ENCODE measurements around the gene LRP5.
"Not testable (repeated sequence)": the region's sequence is repeated elsewhere in the genome, so short reads cannot be mapped to it uniquely, and the experiment has no call there.

Gene LRP5

GRCh38 chr11:68392822-68393221 is 80.4 kb downstream of the LRP5 start:
- Histone ChIP-seq H3K27ac (no peak overlapping the region), H3K4me3 (ENCODE audit: low read depth in 1 of 2, low read length in 1 of 2) (no peak overlapping the region), H3K27me3 (no peaks in the 10 kb centered on the region), H3K36me3 (no peaks in the 10 kb centered on the region), H3K4me1 (ENCODE audit: control insufficient read depth in 1 of 2, insufficient read depth in 1 of 2, low read depth in 1 of 2, low read length in 1 of 2) (no peaks in the 10 kb centered on the region), H3K9me3 (no peaks in the 10 kb centered on the region)
- no peak for TF ChIP-seq CTCF (IDR thresholded peaks at IDR 0.05)

GRCh38 chr11:68396516-68396915 is 84.1 kb downstream of the LRP5 start:
- Histone ChIP-seq H3K9me3 (no peaks in the 10 kb centered on the region), H3K27me3 (no peaks in the 10 kb centered on the region), H3K36me3 (no peaks in the 10 kb centered on the region), H3K4me1 (ENCODE audit: control insufficient read depth in 1 of 2, insufficient read depth in 1 of 2, low read depth in 1 of 2, low read length in 1 of 2) (no peaks in the 10 kb centered on the region), H3K4me3 (ENCODE audit: low read depth in 1 of 2, low read length in 1 of 2) (no peak overlapping the region), H3K27ac (no peak overlapping the region)
- TF ChIP-seq CTCF (IDR thresholded peaks at IDR 0.05): no peak

DNA sequence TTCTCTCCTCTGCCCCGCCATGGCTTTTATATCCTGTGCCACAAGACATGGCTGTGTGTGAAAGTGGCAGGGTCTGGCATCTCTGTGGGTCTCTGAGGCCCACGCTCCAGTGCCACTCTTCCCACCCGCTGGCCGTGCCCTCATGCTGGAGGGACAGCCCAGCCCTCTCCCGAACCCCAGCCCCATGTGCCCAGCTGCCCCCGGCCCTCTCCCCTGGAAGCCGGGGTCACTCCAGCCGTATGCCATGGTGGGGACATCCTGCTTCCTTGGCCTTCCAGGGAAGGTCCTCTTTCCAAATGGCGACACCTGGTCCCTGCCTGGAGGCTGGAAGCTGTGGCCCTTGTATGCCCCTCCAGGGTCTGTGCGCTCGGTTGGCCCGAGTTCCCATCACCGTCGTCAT is 84.9 kb downstream of the LRP5 start:
- no peak for TF ChIP-seq CTCF (IDR thresholded peaks at IDR 0.05)
- Histone ChIP-seq H3K36me3 (no peaks in the 10 kb centered on the region), H3K27ac (no peak overlapping the region)

GRCh38 chr11:68398995-68399851 is 86.8 kb downstream of the LRP5 start:
- H3K4me1 ChIP-seq (ENCODE audit: control insufficient read depth in 1 of 2, insufficient read depth in 1 of 2, low read depth in 1 of 2, low read length in 1 of 2): no peaks in the 10 kb centered on the region
- TF ChIP-seq CTCF (IDR thresholded peaks at IDR 0.05): no peak
- H3K9me3 ChIP-seq: no peaks in the 10 kb centered on the region
- H3K4me3 ChIP-seq (ENCODE audit: low read depth in 1 of 2, low read length in 1 of 2): no peak overlapping the region
- H3K27me3 ChIP-seq: no peaks in the 10 kb centered on the region
- no peak overlapping the region for H3K27ac ChIP-seq
- no peaks in the 10 kb centered on the region for H3K36me3 ChIP-seq

More for the DNA sequence above, 84.9 kb downstream of the LRP5 start:
- H3K27me3 ChIP-seq: no peaks in the 10 kb centered on the region
- no peak overlapping the region for H3K4me3 ChIP-seq (ENCODE audit: low read depth in 1 of 2, low read length in 1 of 2)
- no peaks in the 10 kb centered on the region for H3K9me3 ChIP-seq
- no peaks in the 10 kb centered on the region for H3K4me1 ChIP-seq (ENCODE audit: control insufficient read depth in 1 of 2, insufficient read depth in 1 of 2, low read depth in 1 of 2, low read length in 1 of 2)

DNA sequence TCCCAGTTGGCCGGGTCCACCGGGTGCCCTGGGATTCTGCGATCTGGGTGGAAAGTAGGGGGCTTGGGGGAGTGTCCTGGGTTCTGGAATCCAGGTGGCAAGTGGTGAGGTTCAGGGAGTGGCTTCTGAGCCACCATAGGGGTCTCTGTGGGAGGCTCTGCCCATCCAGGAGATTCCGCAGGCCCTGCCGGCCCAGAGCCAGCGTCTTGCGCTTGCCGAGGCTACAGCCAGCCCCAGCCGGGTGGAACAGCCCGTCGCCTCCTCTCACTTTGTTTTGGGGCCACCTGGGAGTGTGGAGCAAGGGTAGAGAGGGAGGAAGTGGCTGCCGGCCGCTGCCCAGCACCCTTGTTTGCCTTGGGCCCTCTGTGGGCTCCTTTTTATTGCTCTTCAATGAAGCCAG is 87.5 kb downstream of the LRP5 start:
- no peak for TF ChIP-seq CTCF (IDR thresholded peaks at IDR 0.05)
- Histone ChIP-seq H3K9me3 (no peaks in the 10 kb centered on the region), H3K4me1 (ENCODE audit: control insufficient read depth in 1 of 2, insufficient read depth in 1 of 2, low read depth in 1 of 2, low read length in 1 of 2) (no peaks in the 10 kb centered on the region), H3K27ac (no peak overlapping the region), H3K4me3 (ENCODE audit: low read depth in 1 of 2, low read length in 1 of 2) (no peak overlapping the region), H3K36me3 (no peaks in the 10 kb centered on the region), H3K27me3 (no peaks in the 10 kb centered on the region)

- H3K36me3 ChIP-seq: not testable (repeated sequence)
Measured at GRCh38 chr11:68400584-68400983, 88.2 kb downstream of the LRP5 start.

More at GRCh38 chr11:68400584-68400983, 88.2 kb downstream of the LRP5 start:
- H3K27me3 ChIP-seq; H3K4me3 ChIP-seq (ENCODE audit: low read depth in 1 of 2, low read length in 1 of 2); H3K27ac ChIP-seq; H3K4me1 ChIP-seq (ENCODE audit: control insufficient read depth in 1 of 2, insufficient read depth in 1 of 2, low read depth in 1 of 2, low read length in 1 of 2); H3K9me3 ChIP-seq: not testable (repeated sequence)
